Prostate gland (tissue), 2 donors: Measurements from ENCODE around the gene UBE4B. TPM values are rescaled to one million over a fixed set of nuclear protein-coding genes. Genes with fewer than 3 reads are reported as not detected.
"Not testable (repeated sequence)": the region's sequence is repeated elsewhere in the genome, so short reads cannot be mapped to it uniquely, and the experiment has no call there.

Experiments
- DNase-seq: peaks from one replicate; pipeline ENCODE4 v3.0.0-alpha.2; 2019; ENCODE audit warnings: low spot score
- H3K27ac ChIP-seq, 2 donors: fragments of 200-600 bp; sonication (generic); 2 replicates each; pipeline ENCODE4 v1.5.1; 2017 to 2019
- H3K27me3 ChIP-seq: fragments of 200-600 bp; sonication (generic); replicated peaks from 2 replicates; pipeline ENCODE4 v1.5.1; 2019; ENCODE audit not compliant: insufficient read depth
- H3K36me3 ChIP-seq, 2 donors: fragments of 200-600 bp; sonication (generic); 1 replicate in 1 of 2; 2 replicates in 1 of 2; pipeline versions ENCODE4 v1.5.1 to v1.8.1; 2017 to 2019
- H3K4me1 ChIP-seq: fragments of 200-600 bp; sonication (generic); replicated peaks from 2 replicates; pipeline ENCODE4 v1.5.1; 2019
- H3K4me3 ChIP-seq, 2 donors: fragments of 200-600 bp; sonication (generic); 2 replicates each; pipeline ENCODE4 v1.5.1; 2017 to 2019
- H3K9me3 ChIP-seq: fragments of 200-600 bp; sonication (generic); 2 replicates; pipeline ENCODE4 v1.5.1; 2017
- POLR2A ChIP-seq: fragments of 450-650 bp; IDR thresholded peaks from one replicate; pipeline ENCODE4 v1.6.1; 2016; ENCODE audit warnings: antibody characterized with exemption, mild to moderate bottlenecking
- POLR2AphosphoS5 ChIP-seq: sonication (generic); formaldehyde crosslinking; IDR thresholded peaks from one replicate; pipeline ENCODE4 v1.6.1; 2017; ENCODE audit warnings: antibody characterized with exemption
- WGBS: methylation state at CpG from one replicate; pipeline ENCODE4 v1.1.5; 2018; 5-methylcytosine and 5-hydroxymethylcytosine counted together
- intact Hi-C: fragments of 100-400 bp; cut with DNase I; formaldehyde crosslinking; loops from one replicate; pipeline ENCODE4 v1.14.2; 2022
- total RNA-seq, 2 donors: library from RNA; depleted of rRNA; stranded (reverse); fragments of >200 nt; gene quantifications; one replicate each; pipeline ENCODE4 v1.1.0, GENCODE V29; 2016
- TF ChIP-seq, protein P1 (sequence below), 4 experiments: fragments of 200-600 bp in 2 of 4; fragments of 450-650 bp in 2 of 4; sonication (generic) in 2 of 4; IDR thresholded peaks; 1 replicate in 3 of 4; 2 replicates in 1 of 4; pipeline ENCODE4 v1.5.1; 2016 to 2019; ENCODE audit warnings: antibody characterized with exemption in 4 of 4, mild to moderate bottlenecking in 2 of 4, moderate library complexity in 2 of 4

Gene UBE4B
- total RNA-seq, 2 donors from 2014 or later = 49.0 to 68.1 TPM

DNA sequence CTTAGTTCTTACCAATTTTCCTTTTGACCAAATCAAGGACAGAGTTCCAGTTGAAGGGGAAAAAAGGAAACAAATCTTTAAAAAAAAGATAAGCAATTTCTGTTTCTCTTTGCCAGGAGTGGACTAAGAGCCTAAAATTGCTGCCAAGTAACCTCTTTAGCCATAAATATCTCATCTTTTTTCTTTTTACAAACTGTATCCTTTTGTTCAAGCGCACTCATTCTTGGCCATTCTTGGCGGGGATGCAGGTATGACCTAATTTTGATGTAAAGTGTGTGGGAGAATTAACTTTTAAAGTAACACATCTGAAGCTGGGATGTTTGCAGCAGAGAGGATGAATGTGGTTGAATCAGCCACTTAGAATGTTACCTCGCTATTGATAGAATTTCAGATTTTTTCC is 164.2 kb downstream of the UBE4B start:
- no peaks in the 10 kb centered on the region for H3K9me3 ChIP-seq

DNA sequence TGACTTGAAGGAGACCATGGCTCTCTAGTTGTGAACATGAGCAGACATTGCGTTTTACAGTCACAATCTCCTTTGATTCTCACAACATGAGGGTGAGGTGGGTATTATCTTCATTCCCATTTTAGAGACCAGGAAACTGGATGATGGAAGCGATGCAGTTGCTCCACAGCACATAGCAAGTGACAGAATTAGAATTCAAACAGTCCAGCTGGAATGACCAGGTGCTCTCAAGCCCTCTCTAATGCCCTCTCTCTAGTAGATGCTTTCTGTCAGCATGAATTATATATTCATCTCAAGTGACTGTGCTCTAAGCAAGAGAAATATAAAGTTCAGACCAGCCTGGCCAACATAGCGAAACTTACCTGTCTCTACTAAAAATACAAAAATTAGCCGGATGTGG is 167.9 kb downstream of the UBE4B start:
- Histone ChIP-seq H3K27ac (no peak overlapping the region), H3K36me3 (no peaks in the 10 kb centered on the region), H3K27me3 (no peaks in the 10 kb centered on the region), H3K9me3 (no peaks in the 10 kb centered on the region), H3K4me3 (no peak overlapping the region), H3K4me1 (no peaks in the 10 kb centered on the region)
- DNase-seq = no peak
- no peak for TF ChIP-seq POLR2AphosphoS5
- TF ChIP-seq POLR2A = no peak
- TF ChIP-seq, protein P1, sequence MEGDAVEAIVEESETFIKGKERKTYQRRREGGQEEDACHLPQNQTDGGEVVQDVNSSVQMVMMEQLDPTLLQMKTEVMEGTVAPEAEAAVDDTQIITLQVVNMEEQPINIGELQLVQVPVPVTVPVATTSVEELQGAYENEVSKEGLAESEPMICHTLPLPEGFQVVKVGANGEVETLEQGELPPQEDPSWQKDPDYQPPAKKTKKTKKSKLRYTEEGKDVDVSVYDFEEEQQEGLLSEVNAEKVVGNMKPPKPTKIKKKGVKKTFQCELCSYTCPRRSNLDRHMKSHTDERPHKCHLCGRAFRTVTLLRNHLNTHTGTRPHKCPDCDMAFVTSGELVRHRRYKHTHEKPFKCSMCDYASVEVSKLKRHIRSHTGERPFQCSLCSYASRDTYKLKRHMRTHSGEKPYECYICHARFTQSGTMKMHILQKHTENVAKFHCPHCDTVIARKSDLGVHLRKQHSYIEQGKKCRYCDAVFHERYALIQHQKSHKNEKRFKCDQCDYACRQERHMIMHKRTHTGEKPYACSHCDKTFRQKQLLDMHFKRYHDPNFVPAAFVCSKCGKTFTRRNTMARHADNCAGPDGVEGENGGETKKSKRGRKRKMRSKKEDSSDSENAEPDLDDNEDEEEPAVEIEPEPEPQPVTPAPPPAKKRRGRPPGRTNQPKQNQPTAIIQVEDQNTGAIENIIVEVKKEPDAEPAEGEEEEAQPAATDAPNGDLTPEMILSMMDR (IDR thresholded peaks at IDR 0.05) = no peak
- WGBS = 92% methylated on average over 4 of the region's 4 CpGs
- intact Hi-C loops = no loop called here

More for the DNA sequence above, 164.2 kb downstream of the UBE4B start:
- H3K27ac ChIP-seq = no peak overlapping the region
- no peak for DNase-seq
- H3K4me3 ChIP-seq = no peak overlapping the region
- H3K36me3 ChIP-seq = no peaks in the 10 kb centered on the region
- no peaks in the 10 kb centered on the region for H3K4me1 ChIP-seq
- intact Hi-C loops = no loop called here
- 6% methylated on average over 3 of the region's 3 CpGs for WGBS
- no peak for TF ChIP-seq POLR2AphosphoS5
- TF ChIP-seq POLR2A = no peak
- TF ChIP-seq, protein P1 (IDR thresholded peaks at IDR 0.05) = no peak
- no peaks in the 10 kb centered on the region for H3K27me3 ChIP-seq

DNA sequence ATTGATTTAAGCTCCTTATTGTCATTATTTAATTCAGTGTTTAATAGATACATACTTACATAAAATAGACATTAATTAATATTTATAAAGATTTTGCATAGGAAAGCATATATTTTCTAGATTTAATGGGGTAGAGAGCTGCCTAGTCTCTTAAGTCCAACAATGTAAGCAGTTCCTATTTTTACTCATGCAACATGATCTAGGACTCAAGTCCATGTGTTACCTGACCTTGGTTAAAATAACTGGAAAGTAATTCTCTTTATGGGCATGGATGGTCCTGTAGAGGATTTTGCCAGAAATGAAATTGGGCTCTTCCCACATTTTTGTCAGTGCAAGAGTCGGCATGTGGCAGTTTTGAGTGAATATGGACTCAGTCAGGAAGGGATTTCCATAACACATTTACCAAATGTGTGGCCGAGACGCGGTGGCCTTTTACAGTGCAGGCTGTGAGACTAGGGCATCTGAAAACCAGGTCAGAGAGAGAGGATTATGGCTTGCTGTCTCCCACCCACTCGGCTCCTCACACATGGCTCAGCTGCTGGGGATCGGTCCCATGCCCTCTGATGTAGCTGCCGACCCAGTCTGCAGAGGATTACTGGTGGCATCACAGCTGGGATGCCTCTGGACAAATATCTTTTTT is 171.4 kb downstream of the UBE4B start:
- 64% methylated on average over 7 of the region's 7 CpGs for WGBS
- Histone ChIP-seq H3K9me3 (no peaks in the 10 kb centered on the region), H3K27ac (no peak overlapping the region), H3K4me1 (no peaks in the 10 kb centered on the region), H3K4me3 (no peak overlapping the region), H3K27me3 (no peaks in the 10 kb centered on the region), H3K36me3 (no peaks in the 10 kb centered on the region)
- intact Hi-C loops = no loop called here
- no peak for DNase-seq
- TF ChIP-seq POLR2AphosphoS5 = no peak
- no peak for TF ChIP-seq POLR2A
- TF ChIP-seq, protein P1 (IDR thresholded peaks at IDR 0.05) = no peak

DNA sequence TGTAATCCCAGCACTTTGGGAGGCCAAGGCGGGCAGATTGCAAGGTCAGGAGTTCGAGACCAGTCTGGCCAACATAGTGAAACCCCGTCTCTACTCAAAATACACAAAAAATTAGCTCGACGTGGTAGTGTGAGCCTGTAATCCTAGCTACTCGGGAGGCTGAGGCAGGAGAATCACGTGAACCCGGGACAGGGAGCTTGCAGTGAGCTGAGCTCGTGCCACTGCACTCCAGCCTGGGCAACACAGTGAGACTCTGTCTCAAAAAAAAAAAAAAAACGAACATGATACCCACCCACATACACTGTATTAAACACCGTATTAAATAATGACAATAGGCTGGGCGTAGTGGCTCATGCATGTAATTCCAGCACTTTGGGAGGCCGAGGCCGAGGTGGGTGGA is 172.4 kb downstream of the UBE4B start:
- H3K4me3 ChIP-seq, intact Hi-C loops, H3K4me1 ChIP-seq, H3K9me3 ChIP-seq, H3K27me3 ChIP-seq, H3K36me3 ChIP-seq, H3K27ac ChIP-seq, DNase-seq: not testable (repeated sequence)
- WGBS = 88% methylated on average over 14 of the region's 14 CpGs

DNA sequence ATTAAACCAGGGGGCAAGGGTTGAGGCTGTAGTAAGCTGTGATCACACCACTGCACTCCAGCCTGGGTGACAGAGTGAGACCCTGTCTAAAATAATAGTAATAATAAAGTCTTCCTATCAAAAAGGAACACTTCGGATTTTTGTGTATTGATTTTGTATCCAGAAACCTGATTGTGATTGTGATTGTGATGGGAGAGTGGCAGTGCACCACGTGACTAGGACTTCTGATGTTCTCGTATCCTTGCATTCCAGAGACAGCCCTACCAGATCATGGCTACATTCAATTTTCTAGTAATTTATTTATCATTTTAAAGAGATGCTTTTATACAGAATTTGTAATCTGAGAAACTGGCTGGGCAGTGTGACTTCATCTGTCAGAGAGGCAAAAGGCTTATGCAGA is 175.1 kb downstream of the UBE4B start:
- WGBS = 93% methylated on average over 3 of the region's 3 CpGs
- intact Hi-C loops = no loop called here
- no peak for DNase-seq
- Histone ChIP-seq H3K9me3 (no peaks in the 10 kb centered on the region), H3K27me3 (no peaks in the 10 kb centered on the region), H3K4me3 (no peak overlapping the region), H3K36me3 (no peaks in the 10 kb centered on the region), H3K4me1 (peaks cover 3% of the 10 kb centered on the region), H3K27ac (no peak overlapping the region)
- no peak for TF ChIP-seq POLR2A

DNA sequence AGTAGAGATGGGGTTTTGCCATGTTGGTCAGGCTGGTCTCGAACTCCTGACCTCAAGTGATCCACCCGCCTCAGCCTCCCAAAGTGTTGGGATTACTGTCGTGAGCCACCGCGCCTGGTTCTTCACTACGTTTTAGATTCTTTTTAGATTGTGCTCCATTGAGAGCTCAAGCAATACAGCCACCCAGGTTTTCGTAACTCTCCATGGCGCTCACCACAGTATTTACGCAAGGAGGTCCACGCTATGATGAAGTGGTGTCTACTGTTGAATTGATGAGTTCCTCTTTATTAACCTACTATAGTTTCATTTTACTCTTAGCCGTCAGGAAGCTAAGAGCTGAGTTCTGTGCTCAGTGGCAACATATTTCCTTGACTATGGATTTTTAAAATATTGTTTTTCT is 175.8 kb downstream of the UBE4B start:
- Histone ChIP-seq H3K36me3 (no peaks in the 10 kb centered on the region), H3K27me3 (no peaks in the 10 kb centered on the region), H3K27ac (no peak overlapping the region), H3K4me1 (peaks cover 3% of the 10 kb centered on the region), H3K4me3 (no peak overlapping the region), H3K9me3 (no peaks in the 10 kb centered on the region)
- no peak for DNase-seq
- WGBS = 93% methylated on average over 11 of the region's 11 CpGs
- TF ChIP-seq POLR2A = no peak
- TF ChIP-seq POLR2AphosphoS5 = no peak
- TF ChIP-seq, protein P1 (IDR thresholded peaks at IDR 0.05) = no peak
- intact Hi-C loops = no loop called here
